22Rv1 (cell line): Measurements from ENCODE around the gene CAPN12.
"Not testable (repeated sequence)": the region's sequence is repeated elsewhere in the genome, so short reads cannot be mapped to it uniquely, and the experiment has no call there.

Experiments used
- H3K27ac ChIP-seq: fragments of 450-650 bp; 2 replicates; pipeline ENCODE4 v1.5.1; 2017
- ZFX ChIP-seq: fragments of 450-650 bp; IDR thresholded peaks from 2 replicates; pipeline ENCODE4 v1.6.1; 2017; ENCODE audit warnings: antibody characterized with exemption, borderline replicate concordance
- TF ChIP-seq, protein P1 (sequence below): fragments of 450-650 bp; IDR thresholded peaks from 2 replicates; pipeline ENCODE4 v1.5.1; 2017; ENCODE audit warnings: mild to moderate bottlenecking

Gene CAPN12

DNA sequence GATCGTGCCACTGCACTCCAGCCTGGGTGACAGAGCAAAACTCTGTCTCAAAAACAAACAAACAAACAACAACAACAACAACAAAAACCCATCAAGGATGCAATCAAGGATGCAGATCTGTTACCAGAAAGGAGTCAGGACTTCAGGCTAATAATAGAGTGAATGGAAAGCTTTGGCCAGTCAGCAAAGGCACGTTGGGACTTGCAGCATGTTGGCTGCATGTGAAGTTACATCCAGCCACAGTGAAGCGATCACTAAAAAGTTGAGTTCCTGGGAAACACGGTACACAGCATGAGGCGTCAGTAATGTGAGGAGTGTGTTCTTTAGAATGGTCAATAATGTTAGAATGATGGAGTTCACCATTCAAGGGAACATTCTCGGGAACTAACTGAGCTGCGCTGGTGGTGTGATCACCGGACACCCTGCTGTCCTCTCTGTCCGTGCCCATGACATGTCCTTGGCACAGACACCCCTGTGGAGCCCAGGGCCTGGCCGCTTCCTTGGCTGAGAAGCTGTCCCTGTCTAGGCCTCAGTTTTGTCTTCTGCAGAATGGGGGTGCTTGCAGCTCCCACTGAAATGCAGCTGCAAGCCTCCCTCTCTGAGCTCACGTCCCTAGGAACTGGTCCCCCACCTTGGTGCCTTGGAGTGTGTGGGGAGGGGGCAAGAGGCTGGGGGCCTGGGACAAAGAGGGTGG lies 42.4 kb upstream of the CAPN12 start:
- H3K27ac ChIP-seq, result no peak overlapping the region
- TF ChIP-seq, protein P1, sequence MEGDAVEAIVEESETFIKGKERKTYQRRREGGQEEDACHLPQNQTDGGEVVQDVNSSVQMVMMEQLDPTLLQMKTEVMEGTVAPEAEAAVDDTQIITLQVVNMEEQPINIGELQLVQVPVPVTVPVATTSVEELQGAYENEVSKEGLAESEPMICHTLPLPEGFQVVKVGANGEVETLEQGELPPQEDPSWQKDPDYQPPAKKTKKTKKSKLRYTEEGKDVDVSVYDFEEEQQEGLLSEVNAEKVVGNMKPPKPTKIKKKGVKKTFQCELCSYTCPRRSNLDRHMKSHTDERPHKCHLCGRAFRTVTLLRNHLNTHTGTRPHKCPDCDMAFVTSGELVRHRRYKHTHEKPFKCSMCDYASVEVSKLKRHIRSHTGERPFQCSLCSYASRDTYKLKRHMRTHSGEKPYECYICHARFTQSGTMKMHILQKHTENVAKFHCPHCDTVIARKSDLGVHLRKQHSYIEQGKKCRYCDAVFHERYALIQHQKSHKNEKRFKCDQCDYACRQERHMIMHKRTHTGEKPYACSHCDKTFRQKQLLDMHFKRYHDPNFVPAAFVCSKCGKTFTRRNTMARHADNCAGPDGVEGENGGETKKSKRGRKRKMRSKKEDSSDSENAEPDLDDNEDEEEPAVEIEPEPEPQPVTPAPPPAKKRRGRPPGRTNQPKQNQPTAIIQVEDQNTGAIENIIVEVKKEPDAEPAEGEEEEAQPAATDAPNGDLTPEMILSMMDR, result no peak
- no peak for TF ChIP-seq ZFX

DNA sequence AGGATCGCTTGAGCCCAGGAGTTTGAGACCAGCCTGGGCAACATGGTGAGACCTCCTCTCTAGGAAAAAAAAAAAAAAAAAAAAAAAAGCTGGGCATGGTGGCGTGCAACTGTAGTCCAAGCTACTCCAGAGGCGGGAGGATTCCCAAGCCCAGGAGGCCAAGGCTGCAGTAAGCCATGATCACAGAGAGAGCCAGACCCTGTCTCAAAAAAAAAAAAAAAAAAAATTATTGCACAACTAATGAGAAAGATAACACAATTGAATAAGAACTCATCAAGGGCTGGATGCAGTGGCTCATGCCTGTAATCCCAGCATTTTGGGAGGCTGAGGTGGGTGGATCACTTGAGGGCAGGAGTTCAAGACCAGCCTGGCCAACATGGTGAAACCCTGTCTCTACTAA lies 41.8 kb upstream of the CAPN12 start:
- H3K27ac ChIP-seq, result not testable (repeated sequence)

DNA sequence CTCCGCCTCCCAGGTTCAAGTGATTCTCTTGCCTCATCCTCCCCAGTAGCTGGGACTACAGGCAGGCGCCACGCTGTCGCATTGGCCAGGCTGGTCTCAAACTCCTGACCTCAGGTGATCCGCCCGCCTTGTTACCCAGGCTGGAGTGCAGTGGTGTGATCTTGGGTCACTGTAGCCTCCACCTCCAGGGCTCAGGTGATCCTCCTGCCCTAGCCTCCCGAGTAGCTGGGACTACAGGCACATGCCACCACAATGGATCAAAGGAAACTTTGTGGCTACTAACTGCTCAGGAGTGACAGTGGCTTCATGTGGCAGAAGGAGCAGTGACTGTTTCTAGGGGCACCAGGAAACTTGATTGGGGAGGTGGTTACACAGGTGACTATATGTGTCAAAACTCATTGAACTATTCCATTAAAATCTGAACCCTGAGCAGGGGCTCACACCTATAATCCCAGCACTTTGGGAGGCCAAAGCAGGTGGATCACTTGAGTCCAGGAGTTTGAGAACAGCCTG lies 41.0 kb upstream of the CAPN12 start:
- H3K27ac ChIP-seq, result no peak overlapping the region
- TF ChIP-seq ZFX, result no peak
- TF ChIP-seq, protein P1, result no peak

DNA sequence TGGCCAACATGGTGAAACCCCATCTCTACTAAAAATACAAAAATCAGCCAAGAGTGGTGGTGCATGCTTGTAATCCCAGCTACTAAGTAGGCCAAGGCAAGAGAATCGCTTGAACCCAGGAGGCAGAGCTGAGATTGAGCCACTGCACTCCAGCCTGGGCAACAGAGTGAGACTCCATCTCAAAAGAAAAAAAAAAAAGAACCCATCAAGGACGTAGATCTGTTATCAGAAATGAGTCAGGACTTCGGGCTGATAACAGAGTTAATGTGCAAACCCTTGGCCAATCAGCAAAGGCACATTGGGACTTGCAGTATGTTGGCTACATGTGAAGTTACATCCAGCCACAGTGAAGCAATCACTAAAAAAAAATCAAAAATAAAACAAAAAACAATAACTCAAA lies 40.0 kb upstream of the CAPN12 start:
- no peak for TF ChIP-seq ZFX
- TF ChIP-seq, protein P1, result no peak
- no peak overlapping the region for H3K27ac ChIP-seq

DNA sequence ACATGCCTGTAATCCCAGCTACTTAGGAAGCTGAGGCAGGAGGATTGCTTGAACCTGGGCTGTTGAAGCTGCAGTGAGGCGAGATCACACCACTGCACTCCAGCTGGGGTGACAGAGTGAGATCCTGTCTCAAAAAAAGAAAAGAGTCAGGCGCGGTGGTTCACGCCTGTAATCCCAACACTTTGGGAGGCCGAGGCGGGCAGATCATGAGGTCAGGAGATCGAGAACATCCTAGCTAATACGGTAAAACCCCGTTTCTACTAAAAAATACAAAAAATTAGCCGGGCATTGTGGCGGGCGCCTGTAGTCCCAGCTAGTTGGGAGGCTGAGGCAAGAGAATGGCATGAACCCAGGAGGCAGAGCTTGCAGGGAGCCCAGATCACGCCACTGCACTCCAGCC lies 37.9 kb upstream of the CAPN12 start:
- not testable (repeated sequence) for H3K27ac ChIP-seq

DNA sequence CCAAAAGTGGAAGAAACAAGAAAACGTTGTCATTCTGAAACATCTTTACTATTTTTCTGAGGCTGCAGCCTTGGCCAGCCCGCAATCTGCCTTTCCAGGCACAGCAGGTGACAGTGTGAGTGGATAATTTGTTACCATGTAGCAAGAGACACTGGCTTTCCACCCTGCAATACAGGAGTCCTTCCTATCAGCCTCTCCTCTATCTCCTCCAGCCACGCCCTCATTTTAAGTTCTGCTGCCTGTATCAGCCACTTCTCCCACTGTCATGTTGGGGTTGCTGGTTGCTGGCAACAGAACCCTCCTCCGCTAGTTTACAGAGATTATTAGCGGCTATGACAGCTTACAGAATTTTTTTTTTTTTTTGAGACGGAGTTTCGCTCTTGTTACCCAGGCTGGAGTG lies 36.8 kb upstream of the CAPN12 start:
- TF ChIP-seq, protein P1, result no peak
- TF ChIP-seq ZFX, result no peak
- no peak overlapping the region for H3K27ac ChIP-seq

DNA sequence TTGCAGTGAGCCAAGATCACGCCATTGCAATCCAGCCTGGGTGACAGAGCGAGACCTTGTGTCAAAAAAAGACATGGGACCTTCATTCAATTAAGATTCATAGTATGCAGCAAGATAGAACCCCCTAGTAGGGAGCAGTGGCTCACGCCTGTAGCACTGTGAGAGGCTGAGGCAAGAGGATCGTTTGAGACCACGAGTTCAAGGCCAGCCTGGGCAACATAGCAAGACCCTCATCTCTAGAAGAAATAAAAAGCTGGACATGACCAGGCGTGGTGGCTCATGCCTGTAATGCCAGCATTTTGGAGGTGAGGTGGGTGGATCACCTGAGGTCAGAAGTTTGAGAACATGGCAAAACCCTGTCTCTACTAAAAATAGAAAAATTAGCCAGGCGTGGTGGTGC lies 36.2 kb upstream of the CAPN12 start:
- TF ChIP-seq, protein P1, result no peak
- TF ChIP-seq ZFX, result no peak
- H3K27ac ChIP-seq, result no peak overlapping the region

DNA sequence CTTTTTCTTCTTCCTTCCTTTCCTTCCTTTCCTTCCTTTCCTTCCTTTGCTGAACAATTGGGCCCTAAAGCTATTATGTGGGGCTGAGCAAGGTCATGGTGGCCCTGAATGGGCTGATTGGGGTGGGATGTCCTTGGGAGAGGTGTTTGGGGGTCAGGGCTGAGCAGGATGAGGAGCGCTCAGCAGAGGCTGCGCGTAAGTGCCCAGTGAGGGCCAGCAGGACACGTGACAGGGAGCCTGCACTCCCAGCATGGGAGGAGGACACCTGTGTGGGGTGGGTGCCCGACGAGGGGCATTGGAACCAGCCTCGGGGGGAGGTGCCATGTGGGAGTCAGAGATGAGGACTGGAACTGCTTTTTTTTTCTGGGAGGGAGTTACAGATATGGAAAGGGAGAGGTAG lies 34.5 kb upstream of the CAPN12 start:
- TF ChIP-seq ZFX, result no peak
- TF ChIP-seq, protein P1, result no peak

More for the DNA sequence above, 34.5 kb upstream of the CAPN12 start:
- H3K27ac ChIP-seq, result no peak overlapping the region
